Thyroid gland (tissue), 4 donors: ENCODE data around the gene FGF21.

ENCODE experiments used
- CTCF ChIP-seq, 6 experiments: fragments of 200-600 bp in 3 of 6; fragments of 450-650 bp in 3 of 6; sonication (generic) in 3 of 6; IDR thresholded peaks; one replicate each; pipeline ENCODE4 v1.5.1; 2016 to 2019; ENCODE audit warnings: antibody characterized with exemption in 6 of 6, mild to moderate bottlenecking in 2 of 6, inconsistent platforms in 1 of 6, moderate library complexity in 1 of 6
- POLR2A ChIP-seq, 2 donors: fragments of 450-650 bp; IDR thresholded peaks; one replicate each; pipeline ENCODE4 v1.6.1; 2017; ENCODE audit warnings: antibody characterized with exemption in 2 of 2, mild to moderate bottlenecking in 2 of 2, moderate library complexity in 1 of 2

GRCh38 chr19:48804496-48804895 lies 49.2 kb downstream of the FGF21 start:
- TF ChIP-seq CTCF (IDR thresholded peaks at IDR 0.05) (no peak), POLR2A (IDR thresholded peaks at IDR 0.05) (no peak)
